ENCODE results near the gene TNNC1.

Gene TNNC1

DNA sequence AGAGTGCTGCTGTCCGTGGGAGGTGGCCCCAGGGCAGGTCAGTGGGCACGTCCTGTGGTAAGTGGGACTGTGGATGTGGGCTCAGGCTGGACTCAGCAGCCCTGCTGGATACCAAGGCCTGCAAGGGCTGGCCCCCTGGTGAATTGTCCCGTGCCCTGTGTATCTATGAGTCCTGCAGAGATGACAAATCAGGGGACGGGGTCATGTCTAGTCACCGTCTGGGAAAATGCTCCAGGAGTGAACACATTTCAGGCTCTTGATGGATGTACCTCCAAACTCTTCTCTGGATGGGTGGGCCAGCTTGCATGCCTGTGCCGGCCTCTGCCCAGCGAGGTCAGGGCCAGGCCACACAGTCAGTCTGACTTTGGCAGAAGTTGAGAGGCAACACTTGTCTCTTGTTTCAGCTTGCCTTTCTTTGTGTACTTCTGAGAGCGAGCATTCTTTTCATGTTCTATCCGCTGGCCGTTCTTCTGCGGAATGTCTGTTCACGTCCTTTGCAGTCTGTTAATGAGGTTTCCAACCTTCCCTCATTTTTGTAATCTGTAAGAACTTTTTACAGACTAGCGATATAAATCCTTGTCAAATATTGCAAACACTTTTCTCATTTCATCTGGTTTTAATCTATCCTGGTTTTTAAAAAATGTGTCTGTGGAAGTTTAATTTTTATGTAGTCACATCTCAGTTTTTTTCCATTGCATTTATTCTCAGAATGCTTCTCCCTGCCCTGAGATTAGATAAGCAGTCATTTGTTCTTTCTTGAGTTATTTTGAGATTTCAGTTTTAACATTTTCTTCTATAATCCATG is 29.9 kb upstream of the TNNC1 start:
- no peak for FAIRE-seq

DNA sequence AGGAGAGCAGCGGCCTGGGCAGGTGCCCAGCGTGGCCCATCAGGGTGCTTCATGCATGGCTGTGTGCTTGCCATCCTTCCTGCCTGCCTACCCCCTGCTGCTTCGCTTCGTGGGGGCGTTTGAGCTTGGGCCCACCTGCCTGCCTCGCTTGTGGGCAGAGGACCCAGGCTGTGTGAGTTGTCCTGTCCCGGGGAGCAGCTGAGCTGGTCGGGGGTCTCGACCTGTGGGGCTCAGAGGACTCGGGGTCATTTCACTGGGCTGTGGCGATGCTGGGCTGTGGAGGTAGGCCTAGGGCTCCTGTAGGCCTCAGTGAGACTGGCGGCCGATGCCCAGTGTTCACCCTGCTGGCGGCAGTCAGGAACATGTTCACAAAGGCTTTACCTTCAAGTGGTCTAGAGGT is 29.2 kb upstream of the TNNC1 start:
- FAIRE-seq, result no peak

DNA sequence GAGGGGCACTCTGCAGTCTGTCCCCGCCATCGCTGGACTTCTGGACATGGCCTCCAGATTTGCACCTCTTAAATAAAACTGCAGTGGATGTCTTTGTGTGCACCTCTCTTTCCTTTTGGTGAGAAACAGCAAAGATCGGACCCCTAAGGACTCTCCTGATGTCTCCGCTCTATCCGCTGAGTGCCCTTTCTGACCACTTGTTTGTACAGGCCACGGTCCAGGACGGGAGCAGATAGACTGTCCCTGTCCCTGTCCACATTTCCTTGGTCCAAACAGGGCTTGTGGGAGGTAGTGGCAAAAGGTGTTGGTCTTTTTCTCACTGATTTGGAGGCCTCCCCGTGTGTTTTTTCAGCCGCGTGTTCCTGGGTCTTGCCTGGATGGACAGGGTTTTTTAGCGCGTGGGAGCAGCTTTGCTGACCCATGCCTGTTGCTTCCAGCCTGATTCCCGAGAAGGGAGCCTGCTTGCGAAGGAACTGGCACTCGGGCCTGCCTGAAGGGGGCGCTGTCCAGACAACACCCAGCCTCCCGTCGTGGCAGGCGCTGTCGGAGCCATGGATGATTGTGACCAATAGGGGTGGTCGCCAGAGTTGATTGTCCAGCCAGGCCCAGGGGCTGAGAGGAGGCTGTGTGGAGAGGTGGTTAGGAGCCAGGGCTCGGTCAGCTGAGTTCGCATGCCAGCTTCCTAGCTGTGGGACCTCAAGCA is 28.1 kb upstream of the TNNC1 start:
- no peak for FAIRE-seq

DNA sequence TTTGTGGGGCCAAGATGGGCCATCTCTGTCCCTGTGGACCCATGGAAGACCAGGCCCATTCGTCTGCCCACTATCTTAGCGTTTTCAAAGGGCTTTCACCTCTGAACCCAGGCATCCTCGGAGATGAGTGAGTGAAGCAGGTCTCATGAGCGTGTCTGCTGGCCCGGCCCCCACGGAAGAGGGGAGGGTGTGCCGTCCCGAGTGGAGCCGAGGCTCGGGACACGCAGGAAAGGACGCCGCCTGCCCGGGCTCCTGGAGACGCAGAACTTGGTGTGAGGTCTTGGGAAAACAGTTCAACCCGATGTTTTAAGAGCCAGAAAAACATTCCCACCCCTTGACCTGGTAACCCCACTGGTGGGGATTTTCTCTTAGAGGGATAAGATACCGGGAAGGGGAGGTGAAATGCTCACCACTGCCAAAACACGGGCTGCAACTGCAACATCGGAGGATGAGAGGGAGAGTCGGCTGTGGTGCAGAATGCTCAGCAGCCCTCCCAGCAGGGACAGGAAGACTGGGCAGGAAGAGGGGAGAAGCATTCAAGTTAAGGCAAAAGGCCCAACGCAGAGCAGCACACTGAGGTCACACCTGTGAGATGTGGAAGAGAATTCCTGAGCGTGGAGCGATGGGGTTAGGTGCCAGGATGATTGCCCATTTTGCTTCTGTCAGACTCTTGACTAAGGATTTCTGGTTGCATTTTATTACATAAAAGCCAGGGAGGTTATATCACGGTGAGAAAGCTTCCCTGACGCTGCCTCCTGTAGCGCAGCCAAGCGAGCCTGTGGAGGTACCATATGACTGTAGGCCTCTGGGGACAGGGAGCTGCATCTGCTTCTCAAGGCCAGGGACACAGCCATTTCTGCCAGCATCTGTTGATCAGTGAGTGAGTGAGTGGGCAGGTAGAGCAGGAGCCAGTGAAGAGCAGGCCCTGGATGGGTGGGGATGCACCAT is 27.2 kb upstream of the TNNC1 start:
- no peak for FAIRE-seq

DNA sequence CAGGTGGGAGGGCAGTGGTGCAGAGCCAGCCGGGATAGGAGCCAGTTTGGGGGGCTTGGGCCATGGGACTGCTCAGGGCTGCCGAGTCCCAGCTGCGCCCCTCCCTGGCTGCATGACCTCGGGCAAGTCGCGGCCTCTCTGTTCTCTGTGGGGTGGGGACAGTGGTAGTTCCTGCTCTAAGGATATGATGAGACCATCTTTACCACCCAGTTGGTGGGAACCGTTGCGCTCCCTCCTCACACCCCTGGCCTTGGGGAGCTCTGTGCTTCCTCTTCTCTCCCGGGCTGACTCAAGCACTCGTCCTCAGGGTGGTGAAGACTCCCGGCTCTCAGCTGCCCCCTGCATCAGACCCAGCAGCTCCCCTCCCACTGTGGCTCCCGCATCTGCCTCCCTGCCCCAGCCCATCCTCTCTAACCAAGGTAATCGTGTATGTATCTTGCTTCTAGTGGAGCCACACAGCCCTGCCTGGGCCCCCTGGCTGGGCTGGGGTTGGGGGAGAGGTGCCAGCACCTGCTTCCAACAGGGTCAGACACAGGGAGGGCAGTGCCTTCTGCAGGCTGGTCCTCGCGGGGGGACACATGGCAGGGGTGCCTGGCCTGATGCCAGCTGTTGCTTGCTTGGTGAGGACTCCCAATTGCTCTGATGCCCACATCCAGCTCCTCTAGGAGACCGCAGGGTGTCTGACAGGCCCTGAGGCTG is 26.2 kb upstream of the TNNC1 start:
- FAIRE-seq, result no peak

DNA sequence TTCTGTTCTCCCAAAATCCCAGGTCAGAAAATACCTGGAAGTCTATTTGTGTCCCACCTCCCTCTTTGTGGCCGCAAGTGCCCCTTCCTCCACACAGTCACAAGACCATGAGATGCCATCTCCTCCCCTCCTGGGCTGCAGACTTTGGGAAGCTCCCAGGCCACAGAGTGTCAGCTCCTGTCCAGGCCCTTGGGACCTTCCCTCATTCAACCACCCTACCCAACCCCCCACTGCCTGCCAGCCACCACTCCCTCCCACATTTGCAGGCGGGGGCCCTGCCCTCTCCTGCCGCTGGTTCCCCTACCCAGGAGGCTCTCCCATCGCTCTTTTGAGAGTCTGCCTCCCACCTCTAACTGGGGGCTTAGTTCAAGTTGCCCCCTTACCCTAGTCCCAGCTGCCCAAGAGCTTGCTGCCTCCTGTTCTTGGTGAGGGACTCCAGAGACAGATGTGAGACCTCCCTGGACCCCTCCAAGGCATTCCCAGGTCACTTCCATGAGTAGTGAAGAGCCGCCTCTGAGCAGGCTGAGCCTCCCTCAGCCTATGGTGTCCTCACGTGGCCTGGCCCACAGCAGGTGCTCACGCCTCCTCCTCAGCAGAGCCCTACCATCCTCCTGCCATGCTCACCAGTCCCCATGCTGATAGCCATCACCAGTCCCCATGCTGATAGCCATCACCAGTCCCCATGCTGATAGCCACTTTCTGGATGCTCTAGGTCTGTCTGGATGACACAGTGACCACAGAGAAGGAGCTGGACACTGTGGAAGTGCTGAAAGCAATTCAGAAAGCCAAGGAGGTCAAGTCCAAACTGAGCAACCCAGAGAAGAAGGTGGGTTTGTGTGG is 25.4 kb upstream of the TNNC1 start:
- no peak for FAIRE-seq

DNA sequence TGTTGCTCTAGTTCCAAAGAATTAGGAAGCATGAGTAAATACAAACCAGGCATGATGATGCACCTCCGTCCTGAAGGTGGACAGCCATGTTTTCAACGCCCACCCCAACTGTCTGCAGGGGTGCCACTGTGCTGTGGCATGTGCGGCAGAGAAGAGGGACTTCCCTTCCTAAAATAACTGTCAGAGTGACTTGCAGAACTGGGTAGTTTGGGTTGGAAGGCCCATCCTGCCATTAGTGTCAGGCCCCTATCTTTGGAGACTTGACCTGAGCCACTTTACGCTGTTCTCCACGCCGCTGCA is 23.9 kb upstream of the TNNC1 start:
- no peak for FAIRE-seq

DNA sequence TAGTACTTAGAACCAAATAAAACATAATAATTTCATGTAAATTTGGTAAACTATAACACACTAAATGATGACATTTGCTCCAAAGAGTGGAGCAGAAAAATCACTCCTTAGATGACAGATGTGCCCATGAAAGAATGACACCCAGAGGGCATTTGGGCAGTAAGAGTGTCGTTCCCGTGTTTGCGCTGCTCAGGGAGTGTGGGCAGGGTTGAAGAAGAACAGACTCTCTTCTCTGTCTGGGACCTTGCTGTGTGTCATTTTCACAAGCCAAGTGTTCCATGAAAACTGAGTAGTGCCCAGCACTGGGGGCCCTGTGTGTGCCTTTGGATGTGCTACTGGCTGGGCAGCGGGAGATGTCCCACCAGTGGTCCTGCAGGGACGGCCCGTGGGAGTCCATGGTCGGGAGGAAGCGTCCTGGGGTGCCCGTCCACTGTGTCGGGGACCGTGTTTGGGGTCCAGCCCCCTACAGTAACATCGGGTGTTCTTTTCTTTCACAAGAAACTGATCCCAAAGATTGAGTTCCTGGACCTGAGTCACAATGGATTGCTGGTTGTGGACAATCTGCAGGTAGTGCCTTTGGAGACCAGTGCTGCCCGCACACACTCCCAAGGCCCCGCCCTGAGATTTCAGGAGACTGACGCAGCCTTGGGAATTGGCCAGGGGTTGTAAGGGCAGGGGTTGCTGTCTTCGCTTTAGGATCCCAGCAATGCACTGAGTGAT is 23.4 kb upstream of the TNNC1 start:
- no peak for FAIRE-seq

DNA sequence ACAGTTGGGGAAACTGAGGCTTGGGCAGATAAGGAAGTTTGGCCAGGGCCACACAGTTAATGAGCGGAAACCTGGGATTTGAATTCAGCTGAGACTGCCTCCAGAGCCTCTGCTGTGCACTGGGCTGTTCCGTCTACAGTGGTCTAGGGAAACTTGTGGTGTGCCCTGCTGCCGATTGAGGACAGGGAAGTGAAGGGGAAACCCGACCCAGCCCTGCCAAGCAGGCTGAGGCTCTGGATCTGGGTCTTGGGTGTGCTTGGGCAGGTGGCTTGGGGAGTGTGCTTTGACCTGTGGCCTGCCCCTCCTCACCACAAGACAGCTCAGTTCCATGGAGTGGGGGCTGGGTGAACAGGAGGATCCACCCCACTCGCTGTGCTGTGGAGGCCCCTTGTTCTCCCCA is 19.2 kb upstream of the TNNC1 start:
- FAIRE-seq, result no peak

DNA sequence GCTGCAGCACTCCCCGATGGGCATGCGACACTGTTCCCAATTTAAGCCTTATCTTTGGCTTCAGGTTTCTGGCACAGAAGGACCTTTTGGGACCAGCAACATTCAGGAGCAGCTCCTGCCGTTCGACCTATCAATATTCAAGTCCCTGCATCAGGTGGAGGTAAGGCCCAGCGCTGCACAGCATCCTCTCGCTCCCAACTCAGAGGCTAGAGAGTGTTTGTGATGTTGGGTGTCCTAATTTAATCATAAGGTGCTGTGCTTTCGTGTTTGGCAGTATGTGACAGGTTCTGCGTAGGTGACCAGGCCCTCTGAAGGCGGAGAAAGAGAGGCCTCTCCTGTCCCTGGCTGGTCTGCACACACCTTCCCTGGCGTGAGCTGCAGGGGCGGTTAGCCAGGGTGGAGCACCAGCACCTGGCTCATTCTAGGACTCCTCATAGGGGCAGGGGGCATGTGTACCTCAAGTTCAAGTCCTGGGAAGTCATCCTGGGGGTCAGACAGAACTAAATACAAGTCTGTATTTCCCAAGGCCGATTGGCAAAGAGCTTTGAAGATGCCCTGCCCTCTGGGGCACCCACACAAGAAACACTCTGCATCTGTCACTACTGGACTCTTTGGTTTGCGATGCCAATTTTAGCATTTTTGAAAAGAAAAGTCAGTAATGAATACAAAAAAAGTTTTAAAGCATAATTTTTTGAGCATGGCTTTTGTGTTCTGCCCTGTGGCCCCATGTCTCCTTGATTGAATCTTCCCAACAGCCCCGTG is 18.6 kb upstream of the TNNC1 start:
- no peak for FAIRE-seq

DNA sequence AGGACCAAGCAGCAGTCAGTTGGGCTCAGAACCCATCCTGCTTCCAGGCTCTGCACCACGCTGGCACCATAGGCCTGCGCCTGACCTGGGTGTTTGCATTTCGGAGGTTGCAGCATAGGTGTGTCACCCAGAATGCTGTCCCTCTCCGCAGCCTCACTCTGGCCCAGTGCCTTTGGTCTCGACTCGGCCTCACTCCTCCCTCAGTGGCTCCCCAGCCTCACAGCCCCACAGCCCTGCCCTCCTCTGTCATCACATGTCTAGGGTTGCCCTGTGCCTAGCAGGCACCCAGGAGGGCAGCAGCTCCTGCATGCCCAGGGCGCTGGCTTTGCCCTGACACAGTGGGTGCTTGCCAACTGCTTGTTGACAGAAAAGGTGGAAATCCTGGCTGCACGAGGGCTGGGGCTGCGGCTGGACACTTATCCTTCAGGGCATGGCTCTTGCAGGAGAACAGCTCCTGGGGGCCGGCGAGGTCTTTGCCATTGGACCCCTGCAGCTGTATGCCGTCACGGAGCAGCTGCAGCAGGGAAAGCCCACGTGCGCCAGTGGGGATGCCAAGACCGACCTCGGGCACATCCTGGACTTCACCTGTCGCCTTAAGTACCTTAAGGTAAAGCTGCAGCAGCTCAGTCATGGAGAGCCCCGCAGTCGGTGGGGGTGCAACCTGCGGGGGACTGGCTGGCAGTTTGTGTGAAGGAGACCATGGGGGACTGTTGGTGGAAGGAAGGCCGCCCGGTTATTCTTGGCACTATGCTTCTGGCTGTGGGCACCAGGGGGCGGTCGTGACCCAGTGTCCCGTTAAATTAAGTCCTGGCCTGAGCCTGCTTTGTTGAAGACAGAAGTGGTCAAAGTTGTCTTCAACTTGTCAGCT is 17.8 kb upstream of the TNNC1 start:
- no peak for FAIRE-seq

DNA sequence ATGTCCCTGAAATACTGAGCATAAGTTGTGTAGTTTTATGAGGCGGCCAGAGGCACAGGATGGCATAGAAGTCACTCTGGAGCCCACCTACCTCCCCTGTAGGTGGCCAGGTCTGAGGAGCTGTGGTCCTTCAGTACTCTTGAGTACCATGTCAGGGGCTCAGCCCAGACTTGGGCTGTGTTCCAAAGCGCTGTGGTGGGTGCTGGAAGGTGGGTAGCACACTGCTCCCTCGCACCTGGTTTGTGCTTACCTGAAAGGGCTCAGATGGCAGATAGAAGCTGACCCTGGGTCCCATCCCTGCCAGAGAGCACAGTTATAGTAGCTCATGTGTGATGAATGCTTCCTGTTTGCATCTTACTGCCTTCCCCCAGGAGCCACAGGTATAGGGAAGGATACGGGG is 17.1 kb upstream of the TNNC1 start:
- no peak for FAIRE-seq

DNA sequence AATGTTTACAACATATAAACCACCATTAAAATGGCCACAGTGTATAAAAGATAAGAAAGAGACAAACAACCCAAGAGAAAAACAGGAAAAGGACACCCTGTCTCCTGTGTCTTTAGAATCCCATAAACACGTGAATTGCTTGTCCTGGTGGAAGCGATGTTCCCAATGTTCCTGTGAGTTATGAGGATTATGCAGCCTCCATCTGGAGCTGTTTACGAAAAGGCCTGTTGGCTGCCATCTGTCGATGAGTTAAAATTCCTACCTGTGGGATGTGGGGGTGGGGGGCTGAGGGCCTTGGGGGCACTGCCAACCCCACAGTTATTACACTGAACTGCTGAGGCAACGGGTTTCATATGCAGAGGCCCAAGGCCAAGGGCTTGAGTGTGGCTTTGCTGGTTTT is 15.2 kb upstream of the TNNC1 start:
- FAIRE-seq, result no peak

DNA sequence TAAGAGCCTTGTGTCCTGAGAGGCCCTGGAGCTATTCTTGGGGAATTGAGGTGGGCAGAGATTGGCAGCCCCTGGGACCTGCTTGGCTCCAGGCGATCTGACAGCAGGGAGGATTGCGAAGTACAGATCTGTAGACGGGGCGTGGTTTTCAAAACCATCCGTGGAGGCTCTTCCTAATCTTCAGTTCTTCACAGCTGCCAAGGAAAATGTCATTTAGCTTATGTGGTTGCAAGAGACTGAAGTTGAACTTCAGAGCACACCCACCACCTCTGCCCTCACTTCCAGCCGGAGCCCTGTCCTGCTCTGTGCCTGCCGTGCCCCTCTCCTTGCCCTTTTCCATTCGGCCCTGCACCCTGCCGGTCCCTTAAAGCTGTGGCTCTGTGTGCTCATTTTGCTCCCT is 14.5 kb upstream of the TNNC1 start:
- FAIRE-seq, result no peak

DNA sequence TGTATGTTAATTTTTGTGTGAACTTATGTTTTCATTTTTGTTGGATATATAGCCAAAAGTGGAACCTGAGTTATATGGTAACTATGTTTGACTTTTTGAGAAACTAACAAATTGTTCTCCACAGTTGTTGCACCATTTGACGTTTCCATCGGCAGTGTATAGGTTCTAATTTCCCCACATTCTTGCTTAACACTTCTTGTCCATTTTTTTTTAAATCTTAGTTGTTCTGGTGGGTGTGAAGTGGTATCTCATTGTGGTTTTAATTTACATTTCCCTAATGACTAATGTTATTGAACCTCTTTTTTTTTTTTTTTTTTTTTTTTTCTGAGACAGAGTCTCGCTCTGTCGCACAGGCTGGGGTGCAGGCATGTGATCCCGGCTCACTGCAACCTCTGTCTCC is 9.6 kb upstream of the TNNC1 start:
- no peak for FAIRE-seq

DNA sequence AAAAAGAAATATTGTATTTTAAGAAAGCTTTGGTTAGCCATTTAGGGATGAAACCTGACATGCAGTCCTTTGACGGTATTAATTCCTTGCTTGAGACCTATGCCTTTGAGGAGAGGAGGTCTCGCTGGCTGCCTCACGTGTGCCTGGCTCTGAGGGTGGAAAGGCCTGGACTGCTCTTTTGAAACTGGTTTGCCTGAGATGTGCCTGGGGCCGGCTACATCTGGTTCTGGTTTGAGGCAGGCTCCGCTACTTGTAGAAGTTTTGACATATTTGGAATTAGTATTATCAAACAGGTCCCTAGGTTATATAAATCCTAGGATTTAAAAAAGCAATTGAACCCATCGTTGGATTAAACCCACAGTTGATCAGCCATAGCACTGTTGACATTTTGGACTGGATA is 8.0 kb upstream of the TNNC1 start:
- no peak for FAIRE-seq

DNA sequence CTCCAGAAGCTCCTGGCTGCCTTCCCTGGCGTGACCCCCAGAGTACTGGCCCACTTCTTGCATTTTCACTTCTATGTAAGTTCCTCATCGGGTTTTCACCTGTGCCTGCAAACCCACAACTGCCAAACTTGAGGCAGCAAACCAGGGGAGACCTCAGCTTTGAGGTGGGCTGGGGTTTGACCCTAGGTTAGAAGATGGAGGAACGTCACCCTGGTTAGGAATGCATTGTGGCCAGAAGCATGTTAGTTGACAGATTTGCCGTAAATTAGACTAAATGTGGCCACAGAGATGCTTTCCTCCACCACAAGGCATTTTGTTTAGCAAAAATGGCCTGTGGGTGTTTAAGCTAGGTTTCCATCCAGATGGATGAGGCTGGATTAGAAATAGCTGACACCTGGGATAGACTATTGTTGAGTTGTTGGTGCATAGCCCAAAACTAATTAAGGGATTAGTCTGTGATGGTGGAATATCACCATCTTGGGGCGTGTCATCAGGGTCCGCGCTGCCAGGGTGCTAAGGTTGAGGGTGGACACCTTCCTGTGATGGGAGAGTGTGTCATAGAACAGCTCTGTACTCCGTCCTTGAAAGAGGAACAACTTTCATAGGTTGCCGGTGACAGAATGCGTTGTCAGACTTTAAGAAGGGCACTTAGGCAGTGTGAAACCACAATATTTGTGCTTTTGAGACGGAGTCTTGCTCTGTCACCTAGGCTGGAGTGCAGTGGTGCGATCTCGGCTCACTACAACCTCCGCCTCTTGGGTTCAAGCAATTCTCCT is 5.1 kb upstream of the TNNC1 start:
- no peak for FAIRE-seq

DNA sequence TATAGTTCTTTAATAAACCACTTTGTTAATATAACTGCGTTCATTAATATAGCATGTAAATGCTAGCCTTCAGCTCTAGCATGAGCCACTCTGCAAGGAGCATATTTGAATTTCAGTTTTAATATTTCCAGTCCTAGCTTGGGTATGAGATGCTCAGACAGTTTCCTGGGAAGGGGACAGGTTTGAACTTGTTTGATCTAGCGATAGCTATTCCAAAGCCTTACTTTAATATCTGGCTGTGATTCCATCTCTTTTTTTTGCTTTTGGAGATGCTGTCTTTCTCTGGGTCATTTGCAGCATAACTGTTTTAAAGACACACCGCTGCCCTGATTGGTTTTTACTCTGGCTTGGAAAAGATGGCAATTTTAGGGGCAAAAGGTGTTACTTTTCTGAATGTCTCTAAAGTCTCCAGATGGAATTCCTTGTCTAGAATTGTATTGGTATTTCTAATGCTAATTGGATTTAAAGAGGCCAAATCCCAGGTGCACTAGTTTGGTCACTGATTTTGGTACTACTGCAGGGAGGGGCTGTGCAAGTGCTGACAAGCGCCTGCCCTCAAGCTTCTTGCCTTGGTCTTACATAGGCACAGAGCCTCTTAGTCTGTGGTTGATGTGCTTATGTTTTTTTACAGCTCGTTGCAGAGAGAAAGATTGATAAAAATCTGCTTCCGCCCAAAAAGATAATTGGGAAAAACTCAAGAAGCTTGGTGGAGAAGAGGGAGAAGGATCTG is 4.4 kb upstream of the TNNC1 start:
- no peak for FAIRE-seq

All from islet of Langerhans (tissue), 1 donor.